Liver (tissue), 9 donors: ENCODE measurements around the gene SYCP3. TPM values are rescaled to one million over a fixed set of nuclear protein-coding genes. Genes with fewer than 3 reads are reported as not detected.

ENCODE experiments used
- DNase-seq: peaks from one replicate; pipeline ENCODE4 v3.0.0-alpha.2; 2017; ENCODE audit warnings: low spot score
- H3K27ac ChIP-seq, 2 donors: one replicate each; pipeline ENCODE4 v1.7.0; 2013; ENCODE audit warnings: inconsistent platforms in 2 of 2, low read length in 2 of 2, control low read depth in 1 of 2, low read depth in 1 of 2, mild to moderate bottlenecking in 1 of 2
- H3K27me3 ChIP-seq, 4 donors: one replicate each; pipeline versions ENCODE4 v1.6.1 to v1.7.0; 2013; ENCODE audit warnings: low read length in 3 of 4, inconsistent platforms in 1 of 4, mild to moderate bottlenecking in 1 of 4, moderate library complexity in 1 of 4; ENCODE audit not compliant: control insufficient read depth in 4 of 4, insufficient read depth in 4 of 4
- H3K36me3 ChIP-seq, 4 donors: one replicate each; pipeline versions ENCODE4 v1.6.1 to v1.7.0; 2013; ENCODE audit warnings: low read length in 3 of 4, mild to moderate bottlenecking in 3 of 4, low read depth in 1 of 4, moderate library complexity in 1 of 4; ENCODE audit not compliant: control insufficient read depth in 4 of 4, insufficient read depth in 3 of 4
- H3K4me1 ChIP-seq, 4 donors: one replicate each; pipeline versions ENCODE4 v1.6.1 to v1.7.0; 2013; ENCODE audit warnings: low read length in 3 of 4, mild to moderate bottlenecking in 3 of 4, moderate library complexity in 1 of 4; ENCODE audit not compliant: control insufficient read depth in 4 of 4, insufficient read depth in 4 of 4
- H3K4me3 ChIP-seq, 3 donors: one replicate each; pipeline versions ENCODE4 v1.6.1 to v1.7.0; 2013; ENCODE audit warnings: low read length in 3 of 3, control low read depth in 1 of 3, low read depth in 1 of 3, mild to moderate bottlenecking in 1 of 3
- H3K9ac ChIP-seq, 2 donors: one replicate each; pipeline ENCODE4 v1.7.0; 2013; ENCODE audit warnings: low read length in 2 of 2, mild to moderate bottlenecking in 2 of 2, moderate library complexity in 2 of 2, control low read depth in 1 of 2, low read depth in 1 of 2
- H3K9me3 ChIP-seq, 4 donors: one replicate each; pipeline versions ENCODE4 v1.6.1 to v1.7.0; 2013; ENCODE audit warnings: low read length in 3 of 4; ENCODE audit not compliant: control insufficient read depth in 4 of 4
- ATF3 ChIP-seq: IDR thresholded peaks from 2 replicates; pipeline ENCODE4 v1.6.1; 2016; ENCODE audit warnings: antibody characterized with exemption
- CTCF ChIP-seq: fragments of 150-350 bp; IDR thresholded peaks from 2 replicates; pipeline ENCODE4 v1.5.1; 2017; ENCODE audit warnings: improper control_type of control experiment, low read depth, low read length; ENCODE audit not compliant: missing input control
- EGR1 ChIP-seq, 2 donors: IDR thresholded peaks; 2 replicates each; pipeline ENCODE4 v1.6.1; 2016 to 2018; ENCODE audit warnings: antibody characterized with exemption in 2 of 2, low read depth in 2 of 2
- FOXA2 ChIP-seq: IDR thresholded peaks from 2 replicates; pipeline ENCODE4 v1.6.1; 2016; ENCODE audit warnings: antibody characterized with exemption
- GABPA ChIP-seq, 2 donors: IDR thresholded peaks in 1 of 2; conservative IDR thresholded peaks in 1 of 2; 2 replicates each; pipeline ENCODE4 v1.6.1; 2016; ENCODE audit warnings: antibody characterized with exemption in 2 of 2, mild to moderate bottlenecking in 1 of 2, moderate library complexity in 1 of 2
- HNF4G ChIP-seq: IDR thresholded peaks from 2 replicates; pipeline ENCODE4 v1.6.1; 2016; ENCODE audit warnings: antibody characterized with exemption
- JUND ChIP-seq, 2 donors: IDR thresholded peaks; 2 replicates each; pipeline ENCODE4 v1.6.1; 2016; ENCODE audit warnings: antibody characterized with exemption in 2 of 2
- NR2F2 ChIP-seq: IDR thresholded peaks from 2 replicates; pipeline ENCODE4 v1.6.1; 2016; ENCODE audit warnings: antibody characterized with exemption
- RAD21 ChIP-seq, 2 donors: IDR thresholded peaks; 2 replicates each; pipeline ENCODE4 v1.6.1; 2016; ENCODE audit warnings: antibody characterized with exemption in 2 of 2, mild to moderate bottlenecking in 2 of 2
- REST ChIP-seq: IDR thresholded peaks from 2 replicates; pipeline ENCODE4 v1.6.1; 2016; ENCODE audit warnings: antibody characterized with exemption, mild to moderate bottlenecking
- RXRA ChIP-seq, 2 donors: IDR thresholded peaks; 2 replicates each; pipeline ENCODE4 v1.6.1; 2017 to 2018; ENCODE audit warnings: antibody characterized with exemption in 2 of 2, mild to moderate bottlenecking in 1 of 2
- TAF1 ChIP-seq: conservative IDR thresholded peaks from 2 replicates; pipeline ENCODE4 v1.6.1; 2016; ENCODE audit warnings: antibody characterized with exemption, mild to moderate bottlenecking
- WGBS: extraction: QIAGEN DNeasy Blood & Tissue Kit; methylation state at CpG from one replicate; pipeline ENCODE4 v1.1.7; 2013; 5-methylcytosine and 5-hydroxymethylcytosine counted together
- polyA plus RNA-seq, 2 donors: library from polyadenylated mRNA; stranded (reverse) in 1 of 2; unstranded in 1 of 2; fragments of 200-250 nt in 1 of 2; fragments of >200 nt in 1 of 2; fragmentation: Nextera tagmentation in 1 of 2; extraction: Ambion mirVana in 1 of 2; gene quantifications; one replicate each; pipeline versions ENCODE4 v1.2.1 to v1.2.3, GENCODE V29; 2013 to 2015
- total RNA-seq, 2 donors: library from RNA; depleted of rRNA; stranded (reverse); fragments of >200 nt; gene quantifications; one replicate each; pipeline ENCODE4 v1.2.3, GENCODE V29; 2014
- donor health status: healthy.
- donor health status: healthy.
- donor health status: healthy.
- donor health status: healthy.
- donor health status: healthy.

The SYCP3 gene
- total and polyA plus RNA-seq, 4 donors = 0.17 to 3.0 TPM; not detected in 2

- TF ChIP-seq REST (no peak), JUND (IDR thresholded peaks at IDR 0.05) (no peak), HNF4G (no peak), NR2F2 (no peak), TAF1 (no peak)
Measured at GRCh38 chr12:101761781-101762180, 22.5 kb upstream of the SYCP3 start (continued).

GRCh38 chr12:101761350-101761749, 22.1 kb upstream of the SYCP3 start:
- Histone ChIP-seq H3K9ac (no peak overlapping the region), H3K36me3 (peaks cover 1 to 14% (median 6%) of the 10 kb centered on the region in 4 donors), H3K4me1 (no peaks in the 10 kb centered on the region), H3K27me3 (no peaks in the 10 kb centered on the region), H3K9me3 (no peaks in the 10 kb centered on the region), H3K4me3 (no peak overlapping the region), H3K27ac (no peak overlapping the region)
- TF ChIP-seq CTCF (no peak), GABPA (IDR thresholded peaks at IDR 0.05 in 1 of 2, conservative IDR thresholded peaks at IDR 0.05 in 1 of 2) (no peak), JUND (IDR thresholded peaks at IDR 0.05) (no peak), TAF1 (no peak)
- no peak for DNase-seq
- 62% methylated on average over 5 of the region's 5 CpGs for WGBS

GRCh38 chr12:101759396-101760047, 20.3 kb upstream of the SYCP3 start:
- H3K4me1 ChIP-seq = no peaks in the 10 kb centered on the region
- no peak for TF ChIP-seq RXRA (IDR thresholded peaks at IDR 0.05)
- no peak for TF ChIP-seq ATF3
- TF ChIP-seq CTCF = peak; percentile 80
- TF ChIP-seq EGR1 (IDR thresholded peaks at IDR 0.05; ENCODE audit: low read depth in 2 of 2) = no peak
- TF ChIP-seq RAD21 (IDR thresholded peaks at IDR 0.05) = peak; percentile 87 to 89
- TF ChIP-seq FOXA2 = no peak
- no peaks in the 10 kb centered on the region for H3K27me3 ChIP-seq
- no peak overlapping the region for H3K27ac ChIP-seq
- WGBS = 72% methylated on average over 5 of the region's 5 CpGs
- peaks cover 1 to 14% (median 6%) of the 10 kb centered on the region in 4 donors for H3K36me3 ChIP-seq
- DNase-seq = no peak
- no peak overlapping the region for H3K4me3 ChIP-seq
- no peak overlapping the region for H3K9ac ChIP-seq
- H3K9me3 ChIP-seq = no peaks in the 10 kb centered on the region
